NK-92 (cell line): ENCODE data around the gene MEIKIN.

Source experiments
- DNase-seq: peaks from one replicate; lab custom pipeline; 2025; ENCODE audit not compliant: unreplicated experiment; lab: John Stamatoyannopoulos, UW

Gene MEIKIN

GRCh38 chr5:131974016-131974415 lies 28.6 kb upstream of the MEIKIN start:
- DNase-seq = no peak

GRCh38 chr5:131973089-131973712 lies 27.7 kb upstream of the MEIKIN start:
- no peak for DNase-seq

GRCh38 chr5:131968396-131968954 lies 23.0 kb upstream of the MEIKIN start:
- no peak for DNase-seq

GRCh38 chr5:131966551-131966950 lies 21.1 kb upstream of the MEIKIN start:
- no peak for DNase-seq

GRCh38 chr5:131965826-131966415 lies 20.5 kb upstream of the MEIKIN start:
- no peak for DNase-seq

GRCh38 chr5:131959906-131960305 lies 14.4 kb upstream of the MEIKIN start:
- DNase-seq = no peak

- no peak for DNase-seq
These were observed 13.7 kb upstream of the MEIKIN start for GRCh38 chr5:131959136-131959535.

- DNase-seq = no peak
These were observed 12.4 kb upstream of the MEIKIN start for GRCh38 chr5:131957721-131958441.

GRCh38 chr5:131953969-131954368 lies 8.5 kb upstream of the MEIKIN start:
- no peak for DNase-seq

- no peak for DNase-seq
These were observed 6.9 kb upstream of the MEIKIN start for GRCh38 chr5:131952301-131952857.

- DNase-seq = no peak
These were observed 5.2 kb upstream of the MEIKIN start for GRCh38 chr5:131950706-131951105.

GRCh38 chr5:131947445-131947844 lies 2.0 kb upstream of the MEIKIN start:
- no peak for DNase-seq

- no peak for DNase-seq
These were observed 537 bp downstream of the MEIKIN start for GRCh38 chr5:131944702-131945550.

- DNase-seq = no peak
These were observed 1.5 kb downstream of the MEIKIN start for GRCh38 chr5:131943916-131944315.

GRCh38 chr5:131942016-131942415 lies 3.4 kb downstream of the MEIKIN start:
- no peak for DNase-seq

- DNase-seq = no peak
These were observed 5.6 kb downstream of the MEIKIN start for GRCh38 chr5:131939690-131940345.

- no peak for DNase-seq
These were observed 13.2 kb downstream of the MEIKIN start for GRCh38 chr5:131932235-131932634.

- no peak for DNase-seq
These were observed 16.5 kb downstream of the MEIKIN start for GRCh38 chr5:131928957-131929356.

- DNase-seq = no peak
These were observed 19.3 kb downstream of the MEIKIN start for GRCh38 chr5:131926168-131926567.

- no peak for DNase-seq
These were observed 29.0 kb downstream of the MEIKIN start for GRCh38 chr5:131916481-131916880.
